ENCODE results near the gene IQSEC2.
A peak's percentile ranks its signal among the peaks of the same experiment; 100 is the strongest.

The IQSEC2 gene

DNA sequence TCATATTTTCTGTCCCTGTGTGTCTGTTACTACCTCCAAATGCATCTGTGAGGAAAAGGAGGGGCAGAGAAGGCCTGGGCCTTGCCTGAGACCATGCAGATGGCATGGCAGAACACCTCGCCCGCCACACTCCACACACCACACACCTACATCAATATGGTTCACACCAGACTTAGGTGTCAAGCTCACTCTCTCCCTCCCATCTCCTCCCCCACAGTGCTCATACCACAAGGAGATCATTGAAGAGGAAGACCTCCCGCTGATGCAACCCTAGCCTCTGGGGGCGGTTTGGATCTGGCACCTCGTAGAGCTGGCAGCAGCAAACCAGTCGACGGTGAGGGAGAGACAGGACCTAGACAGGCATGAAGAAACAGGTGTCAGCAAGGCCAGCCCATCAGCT, 39.8 kb downstream of the IQSEC2 start:
- no peak for DNase-seq

- DNase-seq = no peak
Measured at GRCh38 chrX:53239474-53239873, 41.9 kb downstream of the IQSEC2 start.

DNA sequence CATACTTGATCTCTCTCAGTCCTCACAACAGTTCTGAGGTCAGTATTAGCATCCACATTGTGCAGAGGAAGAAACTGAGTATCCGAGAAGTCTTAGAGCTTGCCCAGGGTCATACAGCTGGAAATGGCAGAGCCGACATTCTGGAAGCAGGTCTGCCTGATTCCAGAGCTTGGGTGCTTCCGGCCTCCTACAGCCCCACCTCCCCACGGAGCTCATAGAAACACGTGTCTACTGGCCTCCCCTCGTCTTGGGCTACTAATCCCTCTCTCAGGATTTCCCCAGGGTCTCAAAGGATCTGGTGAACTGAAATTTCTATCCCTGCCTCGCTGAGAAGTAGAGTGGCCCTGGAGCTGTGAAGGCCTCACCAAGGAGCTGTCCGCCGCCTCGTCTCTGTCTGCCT, 44.3 kb downstream of the IQSEC2 start:
- DNase-seq = no peak

GRCh38 chrX:53236025-53236679, 45.2 kb downstream of the IQSEC2 start:
- DNase-seq = no peak

DNA sequence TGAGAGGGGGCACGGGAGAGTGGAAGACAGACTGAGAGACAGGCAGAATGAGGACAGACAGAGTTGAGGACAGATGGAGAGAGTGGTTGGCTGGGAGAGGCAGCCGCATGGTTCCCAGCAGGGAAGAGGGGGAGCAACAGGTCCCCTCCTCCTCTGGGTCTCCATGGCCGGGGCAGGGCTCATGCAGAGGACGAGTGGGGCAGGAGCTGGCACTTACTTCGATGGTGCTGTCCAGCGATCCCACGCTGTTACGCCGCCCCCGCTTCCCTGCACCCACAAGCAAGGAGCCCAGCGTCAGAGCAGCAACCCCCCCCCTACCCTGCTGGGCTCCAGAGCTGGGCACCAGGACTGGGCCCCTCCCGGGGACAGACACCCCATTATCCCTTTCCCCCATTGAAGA, 45.8 kb downstream of the IQSEC2 start:
- DNase-seq = no peak

DNA sequence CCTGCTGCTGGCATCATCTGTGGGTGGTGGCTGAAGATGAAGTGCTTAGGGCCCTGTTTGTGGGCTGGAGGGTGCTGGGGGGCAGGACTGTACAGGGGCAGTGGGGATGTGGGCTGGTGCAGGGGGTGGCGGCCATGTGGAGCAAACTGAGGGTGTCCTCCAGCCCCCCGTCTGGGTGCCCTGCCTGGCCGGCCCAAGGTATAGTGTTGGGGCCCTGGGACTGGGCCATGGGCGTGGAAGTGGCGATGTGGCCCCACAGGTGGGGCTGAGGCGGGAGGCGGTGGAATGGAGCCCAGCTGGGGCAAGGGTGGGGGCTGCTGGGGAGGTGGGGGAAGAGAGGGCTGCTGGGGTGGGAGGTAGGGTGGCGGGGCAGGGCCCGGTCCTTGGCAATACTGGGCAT, 46.9 kb downstream of the IQSEC2 start:
- DNase-seq = no peak

DNA sequence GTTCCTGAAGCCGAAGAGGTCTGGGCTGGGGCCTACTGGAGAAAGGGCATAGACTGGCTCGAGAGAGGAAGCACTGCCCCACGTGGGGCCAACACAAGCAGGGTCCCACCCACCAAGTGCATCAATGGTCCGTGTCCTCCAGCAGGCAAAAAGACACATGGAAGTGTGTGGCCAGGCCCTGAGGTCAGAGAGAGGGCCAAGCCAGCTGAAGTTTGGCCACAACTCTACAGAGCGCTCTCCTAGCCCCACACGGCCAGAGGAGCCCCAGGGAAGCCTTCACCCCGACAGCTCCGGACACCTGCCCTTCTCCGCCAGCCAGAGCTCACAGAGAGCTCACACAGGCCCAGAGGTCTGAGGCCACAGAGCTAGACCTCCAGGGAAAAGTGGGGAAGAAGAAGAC, 47.8 kb downstream of the IQSEC2 start:
- no peak for DNase-seq

GRCh38 chrX:53230116-53230515, 51.3 kb downstream of the IQSEC2 start:
- DNase-seq = no peak

DNA sequence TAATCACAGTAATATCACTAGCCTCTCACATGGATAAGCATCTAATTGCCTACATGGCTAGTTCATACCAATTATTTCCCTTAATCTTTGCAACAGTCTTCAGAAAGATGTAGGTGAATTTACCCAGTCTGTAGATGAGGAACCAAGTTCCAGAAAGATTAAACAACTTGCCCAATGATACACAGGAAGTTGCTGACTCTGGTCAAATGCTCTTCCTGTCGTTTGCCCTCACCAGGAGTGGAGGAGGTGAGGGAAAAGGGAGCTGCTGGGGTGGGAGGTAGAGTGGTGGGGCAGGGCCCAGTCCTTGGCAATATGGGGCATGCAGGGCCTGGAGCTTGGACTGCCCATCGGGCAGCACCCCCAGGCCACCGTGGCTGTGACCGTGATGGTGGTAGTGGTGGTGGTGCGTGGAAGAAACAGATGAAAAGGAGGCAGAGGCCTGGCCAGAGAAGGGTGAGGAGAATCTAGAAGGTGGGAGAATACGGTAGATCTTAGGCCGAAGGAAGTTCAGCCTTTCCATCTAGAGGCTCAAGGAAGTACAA, 54.1 kb downstream of the IQSEC2 start:
- no peak for DNase-seq

DNA sequence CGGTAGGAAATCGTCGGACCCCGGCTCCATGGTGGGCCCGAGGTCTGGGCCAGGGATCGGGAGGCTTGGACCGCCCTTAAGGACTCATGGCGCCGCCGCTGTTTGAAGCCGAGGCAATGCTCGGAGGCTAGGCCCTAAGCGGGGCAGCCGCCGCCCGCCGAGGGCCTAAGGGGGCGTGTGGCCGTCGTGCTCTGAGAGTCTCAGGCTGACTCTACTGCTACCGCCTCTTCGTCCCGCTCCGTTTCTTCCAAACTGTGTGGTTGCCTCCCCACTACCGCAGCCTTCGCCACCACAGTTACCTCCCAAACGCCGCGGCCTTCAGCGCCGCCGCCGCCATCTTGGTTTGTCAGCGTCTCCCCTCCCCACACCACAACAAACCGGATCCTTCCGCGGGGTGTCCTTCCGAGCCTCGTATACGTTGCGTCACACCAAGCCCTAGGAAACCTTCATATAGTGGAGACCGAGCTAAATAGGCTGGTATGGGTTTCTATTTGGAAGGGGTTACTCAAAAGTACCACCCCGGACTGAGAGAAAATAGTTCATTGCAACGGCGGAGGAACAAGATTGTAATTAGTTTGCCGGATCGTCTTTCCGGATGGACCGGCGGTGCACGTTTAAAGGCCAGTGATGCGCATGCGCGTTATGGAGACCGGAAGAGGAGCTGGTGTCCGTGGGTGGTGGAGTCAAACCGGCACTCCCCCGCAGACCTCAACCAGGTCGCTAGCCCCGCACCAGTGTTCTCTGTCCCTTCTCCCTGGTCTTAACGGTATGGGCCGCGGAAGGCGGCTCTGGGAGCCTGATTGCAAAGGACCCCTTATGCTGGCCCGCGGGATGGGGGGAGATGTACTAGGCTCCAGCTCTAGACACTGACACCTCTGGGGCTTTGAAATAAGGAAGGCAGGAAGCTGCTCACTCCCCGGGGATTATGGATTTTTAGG, 56.3 kb downstream of the IQSEC2 start, which contains the start of gene KDM5C:
Gene KDM5C (minus strand): TSS at position 348 of the 938 bp plus-strand sequence. CDS start 318 bp downstream, at position 30.
- DNase-seq = peak; percentile 55

- peak; percentile 28 for DNase-seq
Measured at GRCh38 chrX:53223955-53224859, 57.2 kb downstream of the IQSEC2 start.

DNA sequence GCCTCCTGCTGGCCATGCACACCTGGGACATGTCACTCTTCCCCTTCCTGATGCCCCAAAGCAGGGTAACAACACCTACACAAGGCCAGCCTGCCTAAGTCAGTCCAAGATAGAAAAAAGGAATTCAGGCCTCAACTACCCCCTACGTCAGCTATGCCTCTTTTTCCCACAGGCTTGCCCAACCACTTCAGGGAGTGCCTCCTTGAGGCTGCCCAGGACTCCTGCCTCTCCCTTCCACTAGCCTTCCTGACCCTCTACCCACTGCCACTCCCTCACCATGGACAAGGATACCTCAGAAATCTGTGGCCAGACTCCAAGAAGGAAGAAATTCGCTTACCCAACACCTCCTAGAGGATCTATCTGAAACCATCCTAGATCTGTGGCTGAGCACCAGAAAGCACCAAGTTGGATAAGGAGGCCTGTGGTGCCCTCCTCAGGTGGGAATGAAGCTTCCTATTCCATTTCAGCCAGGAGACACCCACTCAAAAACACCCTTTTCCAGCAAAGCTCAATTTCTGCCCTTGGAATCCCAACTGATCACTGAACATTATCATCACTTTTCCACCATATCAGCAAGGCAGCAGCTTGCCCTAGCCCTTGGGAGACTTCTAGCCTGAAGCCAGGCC, 58.2 kb downstream of the IQSEC2 start:
- DNase-seq = no peak
